ENCODE data around the gene RFX7.
"Not testable (repeated sequence)": the region's sequence is repeated elsewhere in the genome, so short reads cannot be mapped to it uniquely, and the experiment has no call there.

The RFX7 gene

DNA sequence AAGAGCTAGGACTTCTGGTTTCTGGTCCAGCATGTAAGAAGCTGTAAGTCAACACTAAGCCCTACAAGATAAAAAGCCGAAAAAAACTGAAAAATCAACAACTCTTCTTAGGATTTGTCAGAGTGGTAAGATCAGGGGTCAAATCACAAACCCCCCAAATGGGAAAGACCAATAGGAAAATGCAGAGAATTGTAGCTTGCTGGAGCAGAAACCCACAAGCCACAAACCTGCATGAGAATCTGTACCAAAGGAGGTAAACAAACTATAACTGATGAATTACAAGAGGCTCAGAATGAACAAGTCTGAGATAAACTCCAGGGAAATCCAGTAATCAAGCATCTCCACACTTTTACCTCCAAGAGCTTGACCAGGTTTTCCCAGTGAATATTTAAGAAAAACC is 36.0 kb downstream of the RFX7 start:
- Histone ChIP-seq H3K9ac (ENCODE audit: low read length) (no peak overlapping the region), H3K4me1 (ENCODE audit: control insufficient read depth, low read depth, low read length) (no peaks in the 10 kb centered on the region), H4K5ac (ENCODE audit: low read length) (no peak overlapping the region), H3K36me3 (ENCODE audit: control insufficient read depth, insufficient read depth, low read length) (no peaks in the 10 kb centered on the region), H2BK15ac (replicated peaks; ENCODE audit: low read depth) (no peak overlapping the region), H3K56ac (ENCODE audit: low read length) (no peak overlapping the region), H3K23ac (ENCODE audit: low read length) (no peak overlapping the region), H3K4me3 (ENCODE audit: low read length) (no peak overlapping the region), H3K79me1 (ENCODE audit: low read length) (peaks cover 7% of the 10 kb centered on the region), H3K4ac (ENCODE audit: low read depth, low read length) (no peak overlapping the region), H2BK5ac (ENCODE audit: low read length) (no peak overlapping the region), H3K79me2 (ENCODE audit: control insufficient read depth, insufficient read depth, low read length) (peaks cover 59% of the 10 kb centered on the region), H2AK5ac (ENCODE audit: low read length) (no peak overlapping the region), H4K8ac (ENCODE audit: low read depth, low read length) (no peak overlapping the region), H3K4me2 (ENCODE audit: low read length) (no peak overlapping the region), H3K18ac (ENCODE audit: low read length) (no peak overlapping the region), H3K27ac (ENCODE audit: low read depth, low read length) (no peak overlapping the region), H3K27me3 (ENCODE audit: insufficient read depth, low read length, poor library complexity) (no peaks in the 10 kb centered on the region), H2BK120ac (ENCODE audit: low read depth, low read length) (no peak overlapping the region)
- WGBS (ENCODE audit: extremely low coverage, insufficient coverage, low lambda C conversion rate), result no CpG with 5 or more reads among the region's 1 CpG
- no peak for DNase-seq

DNA sequence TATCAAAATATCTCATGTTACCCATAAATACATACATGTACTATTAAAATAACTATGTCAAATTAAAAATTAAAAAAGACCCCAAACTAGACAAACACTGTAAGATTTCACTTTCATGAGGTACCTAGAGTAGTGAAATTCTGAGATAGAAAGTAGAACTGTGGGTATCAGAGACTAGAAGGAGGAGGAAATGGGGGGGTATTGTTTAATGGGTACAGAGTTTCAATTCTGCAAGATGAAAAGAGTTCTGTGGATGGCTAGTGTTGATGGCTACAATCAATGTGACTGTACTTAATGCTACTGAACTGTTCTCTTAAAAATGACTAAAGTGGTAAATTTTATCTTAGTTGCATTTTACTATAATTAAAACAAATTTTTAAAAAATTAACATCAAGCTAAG is 36.6 kb downstream of the RFX7 start:
- Histone ChIP-seq H3K18ac (ENCODE audit: low read length) (no peak overlapping the region), H3K79me2 (ENCODE audit: control insufficient read depth, insufficient read depth, low read length) (peaks cover 61% of the 10 kb centered on the region), H3K9ac (ENCODE audit: low read length) (no peak overlapping the region), H3K27me3 (ENCODE audit: insufficient read depth, low read length, poor library complexity) (no peaks in the 10 kb centered on the region), H2BK5ac (ENCODE audit: low read length) (no peak overlapping the region), H4K8ac (ENCODE audit: low read depth, low read length) (no peak overlapping the region), H2BK15ac (replicated peaks; ENCODE audit: low read depth) (no peak overlapping the region), H2AK5ac (ENCODE audit: low read length) (no peak overlapping the region), H3K27ac (ENCODE audit: low read depth, low read length) (no peak overlapping the region), H2BK120ac (ENCODE audit: low read depth, low read length) (no peak overlapping the region), H3K36me3 (ENCODE audit: control insufficient read depth, insufficient read depth, low read length) (no peaks in the 10 kb centered on the region), H3K56ac (ENCODE audit: low read length) (no peak overlapping the region), H3K4ac (ENCODE audit: low read depth, low read length) (no peak overlapping the region), H3K4me3 (ENCODE audit: low read length) (no peak overlapping the region), H3K4me2 (ENCODE audit: low read length) (no peak overlapping the region), H3K23ac (ENCODE audit: low read length) (no peak overlapping the region), H3K4me1 (ENCODE audit: control insufficient read depth, low read depth, low read length) (no peaks in the 10 kb centered on the region), H4K5ac (ENCODE audit: low read length) (no peak overlapping the region), H3K79me1 (ENCODE audit: low read length) (peaks cover 8% of the 10 kb centered on the region)
- no peak for DNase-seq

DNA sequence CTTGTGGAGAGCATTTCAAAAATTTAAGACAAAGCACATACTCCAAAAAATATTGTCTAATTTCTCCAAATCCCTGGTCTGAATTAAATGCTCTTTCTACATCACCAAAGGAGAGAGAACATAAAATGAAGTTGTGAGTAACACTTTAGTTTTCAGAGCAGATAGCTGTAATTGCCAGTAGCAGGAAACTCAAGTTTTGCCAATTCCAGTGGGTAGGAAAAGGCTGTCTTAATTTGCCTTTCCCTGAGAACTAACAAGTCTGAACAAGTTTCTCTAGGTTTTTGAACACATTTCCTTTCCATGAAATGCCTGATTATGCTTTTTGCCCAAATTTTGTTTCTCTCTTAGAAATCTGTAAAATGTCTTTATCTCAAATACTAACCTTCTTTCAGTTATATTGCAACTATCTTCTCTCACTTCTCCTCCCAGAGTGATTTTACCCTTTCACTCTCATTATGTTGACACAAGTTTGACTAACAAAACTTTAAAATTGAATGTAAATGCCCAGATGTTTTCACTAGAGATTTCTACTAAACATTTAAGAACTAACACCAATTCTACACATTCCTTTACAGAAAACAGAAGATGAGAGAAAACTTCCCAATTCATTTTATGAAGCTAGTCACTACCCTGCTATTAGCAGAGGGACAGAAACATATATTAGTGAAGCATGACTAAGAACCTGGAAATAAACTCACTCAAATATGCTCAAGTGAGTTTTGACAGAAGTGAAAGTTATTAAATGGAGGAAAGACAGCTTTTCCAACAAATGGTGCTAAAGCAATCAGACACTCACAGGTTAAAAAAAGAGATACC is 38.4 kb downstream of the RFX7 start:
- H3K9ac ChIP-seq (ENCODE audit: low read length), result no peak overlapping the region
- no peak overlapping the region for H3K4me3 ChIP-seq (ENCODE audit: low read length)
- no peak overlapping the region for H3K27ac ChIP-seq (ENCODE audit: low read depth, low read length)
- H3K18ac ChIP-seq (ENCODE audit: low read length), result no peak overlapping the region
- H2BK15ac ChIP-seq (replicated peaks; ENCODE audit: low read depth), result no peak overlapping the region
- no peak overlapping the region for H2BK5ac ChIP-seq (ENCODE audit: low read length)
- H2BK120ac ChIP-seq (ENCODE audit: low read depth, low read length), result no peak overlapping the region
- no peak for DNase-seq
- no peaks in the 10 kb centered on the region for H3K4me1 ChIP-seq (ENCODE audit: control insufficient read depth, low read depth, low read length)
- no peaks in the 10 kb centered on the region for H3K36me3 ChIP-seq (ENCODE audit: control insufficient read depth, insufficient read depth, low read length)
- H3K27me3 ChIP-seq (ENCODE audit: insufficient read depth, low read length, poor library complexity), result no peaks in the 10 kb centered on the region
- H3K23ac ChIP-seq (ENCODE audit: low read length), result no peak overlapping the region
- H3K4ac ChIP-seq (ENCODE audit: low read depth, low read length), result no peak overlapping the region
- peaks cover 53% of the 10 kb centered on the region for H3K79me2 ChIP-seq (ENCODE audit: control insufficient read depth, insufficient read depth, low read length)
- no peak overlapping the region for H4K5ac ChIP-seq (ENCODE audit: low read length)
- H3K79me1 ChIP-seq (ENCODE audit: low read length), result peaks cover 8% of the 10 kb centered on the region
- no peak overlapping the region for H3K4me2 ChIP-seq (ENCODE audit: low read length)
- H3K56ac ChIP-seq (ENCODE audit: low read length), result no peak overlapping the region
- no peak overlapping the region for H2AK5ac ChIP-seq (ENCODE audit: low read length)
- no peak overlapping the region for H4K8ac ChIP-seq (ENCODE audit: low read depth, low read length)

DNA sequence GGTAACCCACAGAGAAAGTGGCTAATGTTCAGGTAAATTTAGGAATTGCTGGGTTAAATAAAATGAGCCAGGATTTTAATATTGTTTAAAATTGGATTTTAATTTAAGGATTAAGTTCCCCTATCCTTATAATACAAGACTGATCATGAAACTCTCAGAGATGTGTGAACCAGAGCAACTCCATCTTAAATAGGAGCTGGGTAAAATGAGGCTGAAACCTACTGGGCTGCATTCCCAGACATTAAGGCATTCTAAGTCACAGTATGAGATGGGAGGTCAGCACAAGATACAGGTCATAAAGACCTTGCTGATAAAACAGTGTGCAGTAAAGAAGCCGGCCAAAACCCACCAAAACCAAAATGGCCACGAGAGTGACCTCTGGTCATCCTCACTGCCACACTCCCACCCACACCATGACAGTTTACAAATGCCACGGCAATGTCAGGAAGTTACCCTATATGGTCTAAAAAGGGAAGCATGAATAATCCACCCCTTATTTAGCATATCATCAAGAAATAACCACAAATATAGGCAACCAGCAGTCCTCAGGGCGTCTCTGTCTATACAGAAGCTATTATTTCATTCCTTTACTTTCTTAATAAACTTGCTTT is 40.3 kb downstream of the RFX7 start:
- H3K4ac ChIP-seq (ENCODE audit: low read depth, low read length); H2AK5ac ChIP-seq (ENCODE audit: low read length); H3K18ac ChIP-seq (ENCODE audit: low read length); H2BK15ac ChIP-seq (replicated peaks; ENCODE audit: low read depth); H2BK120ac ChIP-seq (ENCODE audit: low read depth, low read length); H3K4me2 ChIP-seq (ENCODE audit: low read length); H4K5ac ChIP-seq (ENCODE audit: low read length); H3K27me3 ChIP-seq (ENCODE audit: insufficient read depth, low read length, poor library complexity); H3K56ac ChIP-seq (ENCODE audit: low read length); H3K27ac ChIP-seq (ENCODE audit: low read depth, low read length); H3K4me3 ChIP-seq (ENCODE audit: low read length); H3K79me1 ChIP-seq (ENCODE audit: low read length); H4K8ac ChIP-seq (ENCODE audit: low read depth, low read length); DNase-seq; H3K9ac ChIP-seq (ENCODE audit: low read length); H2BK5ac ChIP-seq (ENCODE audit: low read length); H3K23ac ChIP-seq (ENCODE audit: low read length); H3K36me3 ChIP-seq (ENCODE audit: control insufficient read depth, insufficient read depth, low read length); H3K4me1 ChIP-seq (ENCODE audit: control insufficient read depth, low read depth, low read length): not testable (repeated sequence)
- no CpG with 5 or more reads among the region's 4 CpGs for WGBS (ENCODE audit: extremely low coverage, insufficient coverage, low lambda C conversion rate)
- peaks cover 47% of the 10 kb centered on the region for H3K79me2 ChIP-seq (ENCODE audit: control insufficient read depth, insufficient read depth, low read length)

DNA sequence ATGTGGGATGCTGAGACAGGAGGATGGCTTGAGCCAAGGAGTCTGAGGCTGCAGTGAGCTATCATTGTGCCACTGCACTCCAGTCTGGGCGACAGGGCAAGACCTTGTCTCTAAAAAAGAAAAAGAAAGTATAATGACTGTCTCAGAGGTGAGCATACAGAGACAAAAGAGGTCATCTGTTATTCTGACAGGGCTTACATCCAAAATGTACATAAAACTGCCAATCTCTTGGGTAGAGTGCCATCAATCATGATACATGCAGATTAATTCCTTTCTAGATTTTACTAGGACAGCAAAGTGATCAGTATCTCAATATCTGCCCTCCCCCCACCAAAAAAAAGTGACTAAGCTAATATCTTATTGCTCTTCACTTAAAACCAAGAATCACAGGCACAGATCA is 41.0 kb downstream of the RFX7 start:
- no CpG with 5 or more reads among the region's 1 CpG for WGBS (ENCODE audit: extremely low coverage, insufficient coverage, low lambda C conversion rate)
- no peak overlapping the region for H4K5ac ChIP-seq (ENCODE audit: low read length)
- no peak overlapping the region for H2AK5ac ChIP-seq (ENCODE audit: low read length)
- H3K27ac ChIP-seq (ENCODE audit: low read depth, low read length), result no peak overlapping the region
- no peak overlapping the region for H3K4ac ChIP-seq (ENCODE audit: low read depth, low read length)
- H2BK5ac ChIP-seq (ENCODE audit: low read length), result no peak overlapping the region
- H3K4me3 ChIP-seq (ENCODE audit: low read length), result no peak overlapping the region
- H3K36me3 ChIP-seq (ENCODE audit: control insufficient read depth, insufficient read depth, low read length), result no peaks in the 10 kb centered on the region
- H3K79me1 ChIP-seq (ENCODE audit: low read length), result peaks cover 4% of the 10 kb centered on the region
- DNase-seq, result no peak
- no peak overlapping the region for H2BK15ac ChIP-seq (replicated peaks; ENCODE audit: low read depth)
- H4K8ac ChIP-seq (ENCODE audit: low read depth, low read length), result no peak overlapping the region
- no peaks in the 10 kb centered on the region for H3K27me3 ChIP-seq (ENCODE audit: insufficient read depth, low read length, poor library complexity)
- H2BK120ac ChIP-seq (ENCODE audit: low read depth, low read length), result no peak overlapping the region
- H3K18ac ChIP-seq (ENCODE audit: low read length), result no peak overlapping the region
- no peak overlapping the region for H3K9ac ChIP-seq (ENCODE audit: low read length)
- no peaks in the 10 kb centered on the region for H3K4me1 ChIP-seq (ENCODE audit: control insufficient read depth, low read depth, low read length)
- no peak overlapping the region for H3K4me2 ChIP-seq (ENCODE audit: low read length)
- no peak overlapping the region for H3K23ac ChIP-seq (ENCODE audit: low read length)
- H3K56ac ChIP-seq (ENCODE audit: low read length), result no peak overlapping the region
- H3K79me2 ChIP-seq (ENCODE audit: control insufficient read depth, insufficient read depth, low read length), result peaks cover 46% of the 10 kb centered on the region

DNA sequence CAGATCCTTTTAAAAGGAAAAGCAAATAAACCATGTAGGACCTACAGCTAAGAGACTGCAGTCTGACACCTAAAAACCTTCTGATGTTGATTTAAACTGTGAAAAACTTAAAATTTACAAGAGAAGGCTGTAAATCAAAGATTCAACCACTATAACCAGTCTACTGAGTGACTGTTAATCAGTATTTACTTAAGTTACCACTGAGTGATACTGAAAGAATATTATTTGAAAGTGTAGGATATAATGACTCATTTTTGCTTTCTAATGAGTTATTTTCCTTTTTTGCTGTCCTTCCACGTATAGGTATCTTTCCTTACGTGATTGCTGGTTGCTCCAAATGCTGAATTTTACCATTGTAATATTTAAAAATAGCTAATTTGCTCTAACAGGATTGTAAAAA is 44.6 kb downstream of the RFX7 start:
- Histone ChIP-seq H4K5ac (ENCODE audit: low read length) (no peak overlapping the region), H3K23ac (ENCODE audit: low read length) (no peak overlapping the region), H3K4ac (ENCODE audit: low read depth, low read length) (no peak overlapping the region), H4K8ac (ENCODE audit: low read depth, low read length) (no peak overlapping the region), H3K27me3 (ENCODE audit: insufficient read depth, low read length, poor library complexity) (no peaks in the 10 kb centered on the region), H2BK15ac (replicated peaks; ENCODE audit: low read depth) (no peak overlapping the region), H2BK5ac (ENCODE audit: low read length) (no peak overlapping the region), H3K18ac (ENCODE audit: low read length) (no peak overlapping the region), H3K9ac (ENCODE audit: low read length) (no peak overlapping the region), H3K27ac (ENCODE audit: low read depth, low read length) (no peak overlapping the region), H2AK5ac (ENCODE audit: low read length) (no peak overlapping the region), H3K79me2 (ENCODE audit: control insufficient read depth, insufficient read depth, low read length) (peaks cover 30% of the 10 kb centered on the region), H3K4me1 (ENCODE audit: control insufficient read depth, low read depth, low read length) (no peaks in the 10 kb centered on the region), H2BK120ac (ENCODE audit: low read depth, low read length) (no peak overlapping the region), H3K4me2 (ENCODE audit: low read length) (no peak overlapping the region), H3K56ac (ENCODE audit: low read length) (no peak overlapping the region), H3K4me3 (ENCODE audit: low read length) (no peak overlapping the region), H3K36me3 (ENCODE audit: control insufficient read depth, insufficient read depth, low read length) (no peaks in the 10 kb centered on the region), H3K79me1 (ENCODE audit: low read length) (peaks cover 7% of the 10 kb centered on the region)
- no peak for DNase-seq
- no CpG with 5 or more reads among the region's 2 CpGs for WGBS (ENCODE audit: extremely low coverage, insufficient coverage, low lambda C conversion rate)
